HCT116 (cell line): ENCODE data around the gene UQCC2. TPM values are rescaled to one million over a fixed set of nuclear protein-coding genes. Genes with fewer than 3 reads are reported as not detected.

ENCODE experiments used
- ATAC-seq: fragments of 200-7000 bp; cut with Tn5 transposase; 2 replicates; pipeline ENCODE4 v1.9.1; 2020; ENCODE audit warnings: mild to moderate bottlenecking, moderate library complexity
- BruUV-seq: library from RNA; stranded (reverse); fragments of 400-500 nt; replicated peaks from 2 replicates; lab custom pipeline; 2021; lab: Mats Ljungman, UMichigan
- CTCF ChIA-PET: fragments of 300-600 bp; sonication (Branson Sonifier 250); formaldehyde crosslinking; loops from one replicate; lab custom pipeline; 2021; ENCODE audit warnings: antibody characterized with exemption; lab: Charles Lee
- POLR2A ChIA-PET: fragments of 300-600, 350-600 bp; sonication (Branson Sonifier 250); formaldehyde crosslinking; loops from one replicate; lab custom pipeline; 2021; ENCODE audit warnings: antibody characterized with exemption; lab: Charles Lee
- RAD21 ChIA-PET, 2 experiments: fragments of 300-600 bp; sonication (Branson Sonifier 250); formaldehyde crosslinking; loops; one replicate each; lab custom pipeline; 2023; ENCODE audit warnings: low total read pairs in 2 of 2; ENCODE audit not compliant: uncharacterized antibody in 2 of 2, unreplicated experiment in 2 of 2, low non-redundant PET in 1 of 2; lab: Charles Lee
- DNase-seq: peaks from one replicate; pipeline ENCODE4 v3.0.0-alpha.2; 2010; ENCODE audit warnings: low read depth, low spot score
- H2AFZ ChIP-seq: fragments of 200-600 bp; shearing (Covaris generic), sonication (generic); 2 replicates; pipeline ENCODE4 v1.6.1; 2017; ENCODE audit warnings: low read depth, mixed run types, mixed read lengths, antibody characterized with exemption, low read length; ENCODE audit not compliant: poor library complexity, severe bottlenecking
- H3K27ac ChIP-seq: 2 replicates; pipeline ENCODE4 v1.5.1; 2012; ENCODE audit warnings: low read depth, low read length
- H3K27me3 ChIP-seq: fragments of 200-600 bp; sonication (generic); 2 replicates; pipeline ENCODE4 v1.6.1; 2016; ENCODE audit warnings: mixed run types, low read length, mixed read lengths; ENCODE audit not compliant: insufficient read depth
- H3K36me3 ChIP-seq, 2 experiments: fragments of 200-500 bp in 1 of 2; fragments of 200-600 bp in 1 of 2; sonication (Bioruptor generic) in 1 of 2; sonication (generic) in 1 of 2; 2 replicates each; pipeline versions ENCODE4 v1.5.1 to v1.6.1; 2014 to 2016; ENCODE audit warnings: low read length in 2 of 2, inconsistent platforms in 1 of 2, mixed read lengths in 1 of 2, mixed run types in 1 of 2; ENCODE audit not compliant: insufficient read depth in 2 of 2, control insufficient read depth in 1 of 2
- H3K4me1 ChIP-seq, 2 experiments: fragments of 200-600 bp in 1 of 2; sonication (generic) in 1 of 2; 2 replicates each; pipeline versions ENCODE4 v1.5.1 to v1.6.1; 2012 to 2017; ENCODE audit warnings: low read length in 2 of 2, inconsistent platforms in 1 of 2, mild to moderate bottlenecking in 1 of 2, mixed read lengths in 1 of 2, mixed run types in 1 of 2, moderate library complexity in 1 of 2; ENCODE audit not compliant: insufficient read depth in 2 of 2, control insufficient read depth in 1 of 2
- H3K4me2 ChIP-seq: fragments of 200-600 bp; sonication (generic); 2 replicates; pipeline ENCODE4 v1.6.1; 2017; ENCODE audit warnings: mixed run types, low read length, mixed read lengths
- H3K4me3 ChIP-seq, 2 experiments: fragments of 200-600 bp in 1 of 2; sonication (generic) in 1 of 2; replicated peaks in 1 of 2; 2 replicates each; pipeline ENCODE4 v1.5.1; 2011 to 2016; ENCODE audit warnings: low read length in 2 of 2, control low read depth in 1 of 2, low read depth in 1 of 2, mild to moderate bottlenecking in 1 of 2, mixed read lengths in 1 of 2, mixed run types in 1 of 2
- H3K79me2 ChIP-seq: fragments of 200-600 bp; sonication (generic); 2 replicates; pipeline ENCODE4 v1.6.1; 2017; ENCODE audit warnings: mild to moderate bottlenecking, mixed run types, low read length, moderate library complexity, mixed read lengths; ENCODE audit not compliant: insufficient read depth
- H3K9ac ChIP-seq: fragments of 200-600 bp; sonication (generic); 2 replicates; pipeline ENCODE4 v1.6.1; 2016; ENCODE audit warnings: low read length, mixed read lengths
- H3K9me2 ChIP-seq: fragments of 200-600 bp; sonication (generic), shearing (Covaris generic); 2 replicates; pipeline ENCODE4 v1.6.1; 2017; ENCODE audit warnings: mixed run types, mild to moderate bottlenecking, moderate library complexity; ENCODE audit not compliant: insufficient read depth
- H3K9me3 ChIP-seq, 2 experiments: fragments of 200-500 bp in 1 of 2; fragments of 200-600 bp in 1 of 2; sonication (Bioruptor generic) in 1 of 2; sonication (generic) in 1 of 2; 2 replicates each; pipeline ENCODE4 v1.6.1; 2014 to 2017; ENCODE audit warnings: low read length in 2 of 2, mixed read lengths in 2 of 2, inconsistent platforms in 1 of 2, low read depth in 1 of 2, mild to moderate bottlenecking in 1 of 2, mixed run types in 1 of 2, moderate library complexity in 1 of 2; ENCODE audit not compliant: control insufficient read depth in 1 of 2, insufficient read depth in 1 of 2
- H4K20me1 ChIP-seq: fragments of 200-600 bp; sonication (generic), shearing (Covaris generic); 2 replicates; pipeline ENCODE4 v1.6.1; 2017; ENCODE audit warnings: mixed run types, mild to moderate bottlenecking, moderate library complexity; ENCODE audit not compliant: insufficient read depth
- CBX3 ChIP-seq: IDR thresholded peaks from 2 replicates; pipeline ENCODE4 v1.6.1; 2012; ENCODE audit warnings: low read depth
- EZH2 ChIP-seq: fragments of 200-600 bp; sonication (generic); IDR thresholded peaks from 2 replicates; pipeline ENCODE4 v1.6.1; 2017; ENCODE audit warnings: antibody characterized with exemption, mixed run types
- FOSL1 ChIP-seq: IDR thresholded peaks from 2 replicates; pipeline ENCODE4 v1.6.1; 2012; ENCODE audit warnings: low read depth
- JUND ChIP-seq: IDR thresholded peaks from 2 replicates; pipeline ENCODE4 v1.6.1; 2012
- POLR2A ChIP-seq: IDR thresholded peaks from 2 replicates; pipeline ENCODE4 v1.7.0; 2011; ENCODE audit warnings: borderline replicate concordance; ENCODE audit not compliant: insufficient read depth, insufficient read length; ENCODE audit errors: extremely low read depth
- SRF ChIP-seq: IDR thresholded peaks from 2 replicates; pipeline ENCODE4 v1.6.1; 2012; ENCODE audit warnings: low read depth
- ZFX ChIP-seq: fragments of 450-650 bp; IDR thresholded peaks from 2 replicates; pipeline ENCODE4 v1.6.1; 2017
- ZNF274 ChIP-seq: fragments of 200-500 bp; sonication (Bioruptor generic); IDR thresholded peaks from 2 replicates; pipeline ENCODE4 v1.6.1; 2014; ENCODE audit warnings: mild to moderate bottlenecking, low read depth, low read length, inconsistent platforms
- intact Hi-C: fragments of 100-400 bp; cut with micrococcal nuclease; formaldehyde crosslinking; loops from 2 replicates; pipeline ENCODE4 v1.10.0; 2022
- total RNA-seq: library from RNA; stranded (reverse); gene quantifications from one replicate; pipeline ENCODE4 v1.2.1, GENCODE V29; 2021; ENCODE audit not compliant: unreplicated experiment
- TF ChIP-seq, protein P1 (sequence below), 3 experiments: fragments of 200-600 bp in 1 of 3; sonication (generic) in 1 of 3; IDR thresholded peaks in 2 of 3; conservative IDR thresholded peaks in 1 of 3; 2 replicates each; pipeline ENCODE4 v1.5.1; 2012 to 2017; ENCODE audit warnings: low read depth in 2 of 3, low read length in 2 of 3, antibody characterized with exemption in 1 of 3, borderline replicate concordance in 1 of 3, control low read depth in 1 of 3, mild to moderate bottlenecking in 1 of 3, mixed read lengths in 1 of 3, mixed run types in 1 of 3, moderate library complexity in 1 of 3; ENCODE audit not compliant: insufficient read depth in 1 of 3
- TF ChIP-seq, protein P2 (sequence below): IDR thresholded peaks from 2 replicates; pipeline ENCODE4 v1.6.1; 2012
- TF ChIP-seq, protein P3 (sequence below): IDR thresholded peaks from 2 replicates; pipeline ENCODE4 v1.6.1; 2012; ENCODE audit warnings: low read depth

UQCC2 gene
- total RNA-seq, 1 experiment from 2014 or later: 95.1 TPM

DNA sequence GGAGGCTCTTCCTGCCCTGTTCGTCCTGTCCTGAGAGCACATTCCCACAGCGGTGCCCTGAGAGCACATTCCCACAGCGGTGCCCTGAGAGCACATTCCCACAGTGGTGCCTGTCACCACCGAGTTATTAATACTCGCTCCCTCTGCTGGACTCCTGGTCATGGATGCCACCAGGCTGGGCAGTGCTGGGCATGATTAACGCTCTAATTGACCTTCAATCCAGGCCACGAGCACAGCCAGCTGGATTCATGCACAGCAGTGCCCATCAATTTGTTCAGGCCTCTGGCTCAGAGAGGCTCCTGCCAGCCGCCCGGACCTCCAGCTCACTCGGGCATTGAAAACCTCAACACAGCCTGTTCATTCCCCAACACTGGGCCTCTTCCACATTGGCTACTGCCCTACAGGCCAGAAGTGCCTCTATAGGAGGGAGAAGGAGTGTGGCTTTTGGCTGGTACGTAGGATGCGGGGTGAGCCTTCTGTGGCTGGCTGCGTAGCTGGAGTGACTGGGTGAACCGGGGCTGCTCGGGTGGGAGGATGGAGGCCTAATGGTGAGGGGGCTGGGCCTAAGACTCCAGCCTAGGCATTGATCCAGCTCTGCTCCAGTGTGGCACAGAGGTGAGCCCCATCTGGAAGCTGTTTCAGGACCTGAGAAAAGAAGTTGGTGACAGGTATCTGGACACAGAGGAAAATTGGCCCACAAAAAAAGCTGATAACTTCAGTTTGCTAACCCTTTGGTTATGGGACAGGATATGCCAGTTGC is 25.9 kb upstream of the UQCC2 start:
- no peak for TF ChIP-seq ZNF274
- TF ChIP-seq, protein P1, sequence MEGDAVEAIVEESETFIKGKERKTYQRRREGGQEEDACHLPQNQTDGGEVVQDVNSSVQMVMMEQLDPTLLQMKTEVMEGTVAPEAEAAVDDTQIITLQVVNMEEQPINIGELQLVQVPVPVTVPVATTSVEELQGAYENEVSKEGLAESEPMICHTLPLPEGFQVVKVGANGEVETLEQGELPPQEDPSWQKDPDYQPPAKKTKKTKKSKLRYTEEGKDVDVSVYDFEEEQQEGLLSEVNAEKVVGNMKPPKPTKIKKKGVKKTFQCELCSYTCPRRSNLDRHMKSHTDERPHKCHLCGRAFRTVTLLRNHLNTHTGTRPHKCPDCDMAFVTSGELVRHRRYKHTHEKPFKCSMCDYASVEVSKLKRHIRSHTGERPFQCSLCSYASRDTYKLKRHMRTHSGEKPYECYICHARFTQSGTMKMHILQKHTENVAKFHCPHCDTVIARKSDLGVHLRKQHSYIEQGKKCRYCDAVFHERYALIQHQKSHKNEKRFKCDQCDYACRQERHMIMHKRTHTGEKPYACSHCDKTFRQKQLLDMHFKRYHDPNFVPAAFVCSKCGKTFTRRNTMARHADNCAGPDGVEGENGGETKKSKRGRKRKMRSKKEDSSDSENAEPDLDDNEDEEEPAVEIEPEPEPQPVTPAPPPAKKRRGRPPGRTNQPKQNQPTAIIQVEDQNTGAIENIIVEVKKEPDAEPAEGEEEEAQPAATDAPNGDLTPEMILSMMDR (IDR thresholded peaks at IDR 0.05 in 2 of 3, conservative IDR thresholded peaks at IDR 0.05 in 1 of 3; ENCODE audit: borderline replicate concordance in 1 of 3, insufficient read depth in 1 of 3, low read depth in 2 of 3, low read length in 2 of 3): no peak
- no peak for TF ChIP-seq JUND
- TF ChIP-seq CBX3: no peak
- TF ChIP-seq FOSL1: no peak
- TF ChIP-seq EZH2: no peak
- TF ChIP-seq SRF: no peak
- TF ChIP-seq POLR2A: no peak
- TF ChIP-seq, protein P2, sequence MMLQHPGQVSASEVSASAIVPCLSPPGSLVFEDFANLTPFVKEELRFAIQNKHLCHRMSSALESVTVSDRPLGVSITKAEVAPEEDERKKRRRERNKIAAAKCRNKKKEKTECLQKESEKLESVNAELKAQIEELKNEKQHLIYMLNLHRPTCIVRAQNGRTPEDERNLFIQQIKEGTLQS: no peak
- no peak for TF ChIP-seq ZFX
- TF ChIP-seq, protein P3, sequence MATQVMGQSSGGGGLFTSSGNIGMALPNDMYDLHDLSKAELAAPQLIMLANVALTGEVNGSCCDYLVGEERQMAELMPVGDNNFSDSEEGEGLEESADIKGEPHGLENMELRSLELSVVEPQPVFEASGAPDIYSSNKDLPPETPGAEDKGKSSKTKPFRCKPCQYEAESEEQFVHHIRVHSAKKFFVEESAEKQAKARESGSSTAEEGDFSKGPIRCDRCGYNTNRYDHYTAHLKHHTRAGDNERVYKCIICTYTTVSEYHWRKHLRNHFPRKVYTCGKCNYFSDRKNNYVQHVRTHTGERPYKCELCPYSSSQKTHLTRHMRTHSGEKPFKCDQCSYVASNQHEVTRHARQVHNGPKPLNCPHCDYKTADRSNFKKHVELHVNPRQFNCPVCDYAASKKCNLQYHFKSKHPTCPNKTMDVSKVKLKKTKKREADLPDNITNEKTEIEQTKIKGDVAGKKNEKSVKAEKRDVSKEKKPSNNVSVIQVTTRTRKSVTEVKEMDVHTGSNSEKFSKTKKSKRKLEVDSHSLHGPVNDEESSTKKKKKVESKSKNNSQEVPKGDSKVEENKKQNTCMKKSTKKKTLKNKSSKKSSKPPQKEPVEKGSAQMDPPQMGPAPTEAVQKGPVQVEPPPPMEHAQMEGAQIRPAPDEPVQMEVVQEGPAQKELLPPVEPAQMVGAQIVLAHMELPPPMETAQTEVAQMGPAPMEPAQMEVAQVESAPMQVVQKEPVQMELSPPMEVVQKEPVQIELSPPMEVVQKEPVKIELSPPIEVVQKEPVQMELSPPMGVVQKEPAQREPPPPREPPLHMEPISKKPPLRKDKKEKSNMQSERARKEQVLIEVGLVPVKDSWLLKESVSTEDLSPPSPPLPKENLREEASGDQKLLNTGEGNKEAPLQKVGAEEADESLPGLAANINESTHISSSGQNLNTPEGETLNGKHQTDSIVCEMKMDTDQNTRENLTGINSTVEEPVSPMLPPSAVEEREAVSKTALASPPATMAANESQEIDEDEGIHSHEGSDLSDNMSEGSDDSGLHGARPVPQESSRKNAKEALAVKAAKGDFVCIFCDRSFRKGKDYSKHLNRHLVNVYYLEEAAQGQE: no peak
- TF ChIP-seq, all 23 proteins: peak for 0
- DNase-seq (no peak), ATAC-seq (no peak)
- no peaks in the 10 kb centered on the region for H3K36me3 ChIP-seq
- ChIA-PET POLR2A (no interaction called here), RAD21 (no interaction called here), CTCF (no interaction called here)
- H3K4me3 ChIP-seq: no peak overlapping the region
- peaks cover 0 to 10% of the 10 kb centered on the region in 2 experiments; a peak in 2 of 4 replicates for H3K4me1 ChIP-seq
- no peaks in the 10 kb centered on the region for H3K9me2 ChIP-seq
- H2AFZ ChIP-seq: no peak overlapping the region
- no TSS peak for BruUV-seq
- intact Hi-C loops: no loop called here
- no peaks in the 10 kb centered on the region for H4K20me1 ChIP-seq
- H3K27ac ChIP-seq: no peak overlapping the region
- no peaks in the 10 kb centered on the region for H3K79me2 ChIP-seq
- no peaks in the 10 kb centered on the region for H3K27me3 ChIP-seq
- H3K4me2 ChIP-seq: no peak overlapping the region
- no peaks in the 10 kb centered on the region for H3K9me3 ChIP-seq
- H3K9ac ChIP-seq: no peak overlapping the region
